Activated T-cell treated with anti-CD3 and anti-CD28 coated beads for 1 hour (primary cell): ENCODE measurements around the gene FAM163A.

ENCODE experiments used
- DNase-seq: peaks from one replicate; pipeline ENCODE4 v3.0.0-alpha.2; 2020; ENCODE audit warnings: low read depth

Gene FAM163A

DNA sequence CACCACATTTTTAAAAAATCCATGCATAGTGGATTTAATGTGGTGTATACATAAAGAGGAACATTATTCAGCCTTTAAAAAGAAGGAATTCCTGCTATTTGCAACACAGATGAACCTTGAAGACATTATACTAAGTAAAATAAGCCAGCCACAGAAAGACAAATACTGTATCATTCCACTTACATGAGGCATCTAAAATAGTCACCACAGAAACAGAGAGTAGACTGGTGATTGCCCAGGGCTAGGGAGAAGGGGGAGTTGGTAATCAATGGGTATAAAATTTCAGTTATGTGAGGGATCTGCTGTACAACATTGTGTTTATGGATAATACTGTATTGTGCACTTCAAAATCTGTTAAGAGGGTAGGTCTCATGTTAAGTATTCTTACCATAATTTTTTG, 10.0 kb downstream of the FAM163A start:
- no peak for DNase-seq

DNA sequence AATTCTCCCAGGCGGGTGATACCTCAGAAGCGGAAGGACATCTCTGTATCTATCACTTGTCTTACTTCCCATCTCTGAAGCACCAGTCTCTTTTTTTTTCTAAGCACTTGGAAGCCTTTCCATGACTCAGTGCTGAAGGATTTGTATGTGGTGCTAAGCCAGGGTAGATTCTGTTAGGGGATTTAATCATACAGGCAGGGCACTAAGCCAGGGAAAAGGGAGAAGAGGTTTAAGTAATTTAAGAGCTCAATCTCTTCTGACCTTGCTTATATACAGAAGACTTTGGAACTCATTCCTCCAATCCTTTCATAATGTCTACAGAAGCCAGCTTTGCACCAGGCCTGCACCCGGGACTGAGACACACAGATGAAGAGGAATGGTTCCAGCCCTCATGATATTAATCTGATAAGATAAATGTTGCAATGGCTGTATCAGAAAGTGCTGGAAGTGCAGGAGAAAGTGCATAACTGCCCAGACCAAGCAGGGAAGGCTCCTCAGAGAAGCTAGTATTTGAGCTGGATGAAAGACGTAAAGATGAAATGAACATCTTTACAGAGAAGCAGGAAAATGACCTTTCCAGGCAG, 11.0 kb downstream of the FAM163A start:
- no peak for DNase-seq

GRCh38 chr1:179757933-179758332, 14.8 kb downstream of the FAM163A start:
- no peak for DNase-seq

GRCh38 chr1:179760521-179760920, 17.4 kb downstream of the FAM163A start:
- DNase-seq: no peak

GRCh38 chr1:179761296-179761695, 18.2 kb downstream of the FAM163A start:
- no peak for DNase-seq

DNA sequence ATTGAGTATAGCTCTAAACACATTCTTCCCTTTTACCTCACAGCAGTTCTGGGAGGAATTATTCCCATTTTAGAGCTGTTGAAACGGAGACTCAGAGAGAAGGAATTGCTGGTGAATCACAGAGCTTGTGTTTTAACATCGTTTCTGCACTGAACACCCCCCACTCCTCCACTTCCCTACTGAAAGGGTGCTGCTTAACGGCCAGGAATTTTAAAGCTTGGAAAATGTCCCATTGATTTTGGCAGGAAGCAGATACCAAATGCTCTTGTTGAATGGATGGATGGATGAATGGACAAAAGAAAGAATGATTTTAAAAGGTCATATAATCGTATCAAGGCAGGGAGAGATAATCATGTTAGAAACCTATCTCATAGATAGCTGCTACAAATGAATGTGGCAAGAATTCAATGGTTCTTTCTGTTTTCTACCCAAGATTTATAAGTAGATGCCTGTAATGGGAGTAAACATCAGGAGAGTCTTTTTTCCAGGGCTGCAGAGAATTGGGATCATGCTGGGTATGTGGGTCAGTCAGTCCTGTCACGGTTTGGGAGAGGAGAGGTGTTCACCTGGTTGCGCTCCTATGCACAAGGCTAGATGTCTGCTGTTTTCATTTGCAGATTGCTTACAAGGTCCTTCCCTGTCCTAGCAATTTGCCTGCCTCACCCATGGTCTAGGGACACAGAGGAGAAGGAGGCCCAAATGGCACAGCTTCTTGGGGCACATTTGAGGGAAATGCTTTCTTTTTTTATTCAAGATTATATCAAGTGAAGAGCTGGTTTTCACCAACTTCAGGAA, 19.0 kb downstream of the FAM163A start:
- DNase-seq: no peak

- DNase-seq: no peak
Observed at GRCh38 chr1:179767177-179767581, 24.1 kb downstream of the FAM163A start.

DNA sequence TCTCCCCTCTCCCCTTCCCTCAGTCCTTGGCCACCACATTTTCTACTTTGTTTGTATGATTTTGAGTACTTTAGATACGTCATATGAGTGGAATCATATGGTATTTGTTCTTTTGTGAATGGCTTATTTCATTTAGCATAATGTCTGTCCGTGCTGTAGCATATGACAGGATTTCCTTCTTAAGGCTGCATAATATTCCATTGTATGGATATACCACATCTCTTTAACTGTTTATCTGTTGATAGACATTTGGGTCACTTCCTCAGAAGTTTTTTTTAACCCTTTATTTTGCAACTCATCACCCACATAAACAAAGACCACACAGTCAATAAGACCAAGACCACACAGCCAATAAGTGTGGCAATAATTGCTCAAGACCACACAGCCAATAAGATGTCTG, 24.9 kb downstream of the FAM163A start:
- DNase-seq: no peak

GRCh38 chr1:179770887-179771502, 27.9 kb downstream of the FAM163A start:
- no peak for DNase-seq

GRCh38 chr1:179773264-179773663, 30.2 kb downstream of the FAM163A start:
- DNase-seq: no peak

- DNase-seq: no peak
Observed at GRCh38 chr1:179774000-179774399, 30.9 kb downstream of the FAM163A start.

- DNase-seq: no peak
Observed at GRCh38 chr1:179774566-179774965, 31.5 kb downstream of the FAM163A start.

DNA sequence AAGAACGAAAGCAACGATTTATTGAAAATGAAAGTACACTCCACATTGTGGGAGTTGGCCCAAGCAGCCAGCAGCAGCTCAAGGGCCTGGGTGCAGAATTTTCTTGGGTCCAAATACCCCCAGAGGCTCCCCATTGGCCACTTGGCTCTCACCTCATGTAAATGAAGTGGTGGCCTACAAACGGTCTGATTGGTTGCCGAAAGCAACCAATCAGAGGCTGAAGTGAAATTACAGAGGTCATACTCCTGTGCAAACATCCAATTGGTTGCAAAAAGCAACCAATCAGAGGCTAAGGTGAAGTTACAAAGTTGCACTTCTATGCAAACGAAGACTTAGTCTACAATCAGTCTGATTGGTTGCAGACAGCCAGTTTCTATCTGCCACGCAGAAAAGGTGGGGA, 31.9 kb downstream of the FAM163A start:
- DNase-seq: no peak

- no peak for DNase-seq
Observed at GRCh38 chr1:179776831-179777230, 33.7 kb downstream of the FAM163A start.

DNA sequence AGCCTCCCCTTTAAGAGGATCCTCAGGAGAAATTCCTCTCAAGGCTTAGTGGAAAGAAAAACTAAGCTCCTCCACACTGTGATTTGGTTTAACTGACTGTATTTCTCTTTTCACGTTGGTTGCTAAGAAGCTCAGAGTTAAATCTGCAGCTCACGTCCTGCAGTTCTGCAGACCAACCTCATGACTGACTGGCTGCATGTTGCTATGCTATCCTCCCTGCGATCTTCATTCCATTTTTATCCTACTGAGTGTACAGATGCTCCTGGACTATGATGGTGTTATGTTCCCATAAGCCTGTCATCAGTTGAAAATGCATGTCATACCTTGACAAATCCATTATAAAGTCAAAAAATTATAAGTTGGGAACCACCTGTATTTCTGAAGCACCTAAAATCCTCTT, 34.6 kb downstream of the FAM163A start:
- no peak for DNase-seq

DNA sequence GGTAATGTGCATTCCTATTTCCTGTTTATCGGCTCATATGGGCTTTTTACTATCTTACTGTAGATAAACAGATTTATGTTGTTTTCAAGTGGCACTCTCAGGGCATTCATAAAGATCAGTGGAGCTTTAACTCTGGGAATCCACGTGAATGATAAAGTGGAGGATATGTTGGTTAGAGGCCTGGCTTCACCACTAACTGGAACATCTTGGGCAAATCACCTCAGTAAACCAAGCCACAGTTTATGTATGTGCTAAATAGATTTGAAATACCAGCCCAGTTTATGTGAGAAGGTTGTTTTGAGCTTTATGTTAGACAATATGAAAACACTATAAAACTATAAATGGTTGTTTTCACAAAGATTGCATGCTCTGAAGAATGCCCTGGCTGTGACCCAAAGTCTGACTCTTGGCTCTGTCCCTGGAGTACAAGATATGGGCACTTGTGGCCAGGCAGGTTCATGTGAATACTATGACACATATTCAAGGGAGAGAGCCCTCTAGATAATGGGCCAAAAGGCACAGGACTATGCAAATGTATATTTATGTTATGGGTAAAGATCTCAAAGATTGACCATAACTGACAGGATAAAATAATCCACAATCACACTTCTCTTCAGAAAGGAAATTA, 36.7 kb downstream of the FAM163A start:
- no peak for DNase-seq

- DNase-seq: no peak
Observed at GRCh38 chr1:179781962-179782361, 38.9 kb downstream of the FAM163A start.

- DNase-seq: no peak
Observed at GRCh38 chr1:179785031-179785431, 41.9 kb downstream of the FAM163A start.

DNA sequence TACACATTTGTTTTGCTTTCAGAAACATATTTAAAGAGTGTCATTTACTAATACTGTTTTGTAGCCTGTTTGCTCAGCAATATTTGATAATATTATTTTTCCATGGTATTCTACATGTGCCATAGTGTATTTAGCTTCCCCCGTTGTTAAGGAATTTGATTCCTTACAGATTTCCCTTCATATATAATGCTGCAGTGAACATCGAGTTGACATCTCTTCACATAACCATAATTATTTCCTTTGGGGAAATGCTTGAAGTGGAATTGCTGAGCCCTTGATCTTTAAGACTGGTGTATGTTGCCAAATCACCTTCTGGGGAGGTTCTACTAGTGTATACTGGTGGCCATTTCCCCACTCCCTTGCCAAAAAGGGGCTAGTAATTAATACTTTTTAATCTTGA, 42.6 kb downstream of the FAM163A start:
- no peak for DNase-seq

DNA sequence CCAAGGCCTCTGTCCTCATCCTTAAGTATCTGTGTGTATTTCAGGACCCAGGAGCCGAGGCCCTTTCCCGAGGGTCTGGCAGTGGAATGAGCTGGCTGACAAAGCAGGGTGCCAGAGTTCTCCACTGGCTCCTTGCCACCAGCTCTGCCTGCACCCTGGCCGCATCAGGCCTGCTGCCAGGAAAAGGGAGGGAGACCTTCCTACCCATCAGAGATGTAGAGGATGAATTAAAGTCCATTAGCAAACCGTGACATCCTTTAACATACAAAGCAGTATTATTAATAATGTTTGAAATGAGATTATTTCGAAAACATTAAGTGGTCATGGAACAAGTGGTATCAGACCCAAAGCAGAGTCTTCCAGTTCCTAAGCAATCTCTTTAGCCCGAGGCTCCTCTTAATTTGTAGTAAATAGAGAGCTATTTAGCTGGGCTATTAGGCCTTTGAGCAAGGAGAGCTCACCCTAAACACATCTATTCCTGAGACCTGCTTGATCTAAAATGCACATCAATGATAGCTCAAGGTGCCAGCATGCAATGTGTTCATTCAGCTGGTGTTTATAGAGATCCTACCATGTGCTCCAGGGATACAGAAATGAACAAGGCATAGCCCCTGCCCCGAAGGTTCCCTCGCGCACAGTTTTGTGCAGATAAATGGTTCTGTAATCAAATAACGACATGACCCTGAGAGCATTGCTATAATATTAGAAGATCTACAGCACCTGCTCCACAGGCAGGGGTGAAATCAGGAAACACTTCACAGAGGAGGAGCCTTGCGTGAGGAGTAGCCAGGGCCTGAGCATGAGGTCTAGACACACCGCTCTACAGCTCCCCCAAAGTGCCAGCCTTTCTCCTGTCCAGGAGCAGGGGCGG, 44.0 kb downstream of the FAM163A start:
- no peak for DNase-seq

GRCh38 chr1:179788259-179788658, 45.2 kb downstream of the FAM163A start:
- DNase-seq: no peak

DNA sequence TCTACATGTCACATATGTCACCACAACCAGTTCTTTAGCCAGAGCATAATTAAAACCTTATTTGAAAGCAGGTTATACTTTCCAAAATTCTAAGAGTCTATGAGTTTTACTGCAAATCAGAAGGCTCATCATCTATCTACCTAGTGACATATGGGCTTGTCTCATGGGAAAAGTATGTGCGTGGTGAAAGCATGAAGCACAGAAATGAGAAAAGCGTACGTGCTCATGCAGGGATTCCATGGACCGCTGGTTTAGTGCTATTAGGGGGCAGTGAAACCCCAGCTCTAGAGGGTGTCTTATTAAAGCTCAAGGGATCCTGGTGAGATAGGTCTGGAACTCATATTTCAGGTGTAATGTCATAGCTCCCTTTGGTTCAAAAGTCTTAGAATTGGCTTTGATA, 50.2 kb downstream of the FAM163A start:
- DNase-seq: no peak
